ENCODE measurements around the gene IRAK3. TPM values are rescaled to one million over a fixed set of nuclear protein-coding genes. Genes with fewer than 3 reads are reported as not detected.

IRAK3 gene
- total and polyA plus RNA-seq, 5 donors from 2014 or later = 0.23 to 3.6 (median 1.4) TPM

- DNase-seq = no peak
- H3K27ac ChIP-seq (ENCODE audit: insufficient read depth, low read length, poor library complexity, severe bottlenecking) = no peak overlapping the region
- H3K4me1 ChIP-seq (ENCODE audit: control insufficient read depth, insufficient read depth, low read length, poor library complexity, severe bottlenecking) = peaks cover 11% of the 10 kb centered on the region
- no peaks in the 10 kb centered on the region for H3K27me3 Mint-ChIP-seq
- peaks cover 54% of the 10 kb centered on the region for H3K36me3 Mint-ChIP-seq
- peaks cover 0 to 9% (median 3%) of the 10 kb centered on the region in 7 donors for H3K9me3 Mint-ChIP-seq
- no peaks in the 10 kb centered on the region for H3K27me3 ChIP-seq (ENCODE audit: control insufficient read depth, insufficient read depth, low read length)
- peaks cover 0 to 4% of the 10 kb centered on the region in 2 experiments for H3K9me3 ChIP-seq (ENCODE audit: control insufficient read depth in 2 of 2, low read length in 2 of 2)
- peak overlapping the region in 1 of 4 donors; percentile 22 for H3K4me3 Mint-ChIP-seq
- H3K36me3 ChIP-seq (ENCODE audit: control insufficient read depth, insufficient read depth, low read length) = peaks cover 34% of the 10 kb centered on the region
- H3K27ac Mint-ChIP-seq = peak overlapping the region in 1 of 3 donors; percentile 15
- peaks cover 55 to 86% (median 74%) of the 10 kb centered on the region in 4 donors for H3K4me1 Mint-ChIP-seq
- no peak for ATAC-seq (ENCODE audit: low read depth in 2 of 2)
- H3K4me3 ChIP-seq (ENCODE audit: low read depth, low read length) = no peak overlapping the region
Measured at GRCh38 chr12:66162701-66163100, 26.3 kb upstream of the IRAK3 start.

GRCh38 chr12:66163289-66163688 is 25.7 kb upstream of the IRAK3 start:
- Mint-ChIP-seq H3K27ac (peak overlapping the region in 2 of 3 donors; percentile 5 to 6), H3K9me3 (peaks cover 0 to 9% (median 3%) of the 10 kb centered on the region in 7 donors), H3K27me3 (no peaks in the 10 kb centered on the region), H3K36me3 (peaks cover 54% of the 10 kb centered on the region), H3K4me3 (peak overlapping the region in 2 of 4 donors; percentile 0 to 11), H3K4me1 (peaks cover 59 to 89% (median 74%) of the 10 kb centered on the region in 4 donors)
- H3K9me3 ChIP-seq (ENCODE audit: control insufficient read depth in 2 of 2, low read length in 2 of 2) = peaks cover 0 to 4% of the 10 kb centered on the region in 2 experiments
- peaks cover 34% of the 10 kb centered on the region for H3K36me3 ChIP-seq (ENCODE audit: control insufficient read depth, insufficient read depth, low read length)
- ATAC-seq (ENCODE audit: low read depth in 2 of 2) (no peak), DNase-seq (no peak)
- no peaks in the 10 kb centered on the region for H3K27me3 ChIP-seq (ENCODE audit: control insufficient read depth, insufficient read depth, low read length)
- no peak overlapping the region for H3K4me3 ChIP-seq (ENCODE audit: low read depth, low read length)
- H3K27ac ChIP-seq (ENCODE audit: insufficient read depth, low read length, poor library complexity, severe bottlenecking) = no peak overlapping the region
- peaks cover 17% of the 10 kb centered on the region for H3K4me1 ChIP-seq (ENCODE audit: control insufficient read depth, insufficient read depth, low read length, poor library complexity, severe bottlenecking)

GRCh38 chr12:66164349-66164821 is 24.6 kb upstream of the IRAK3 start:
- Histone ChIP-seq H3K27ac (ENCODE audit: insufficient read depth, low read length, poor library complexity, severe bottlenecking) (no peak overlapping the region), H3K4me1 (ENCODE audit: control insufficient read depth, insufficient read depth, low read length, poor library complexity, severe bottlenecking) (peaks cover 23% of the 10 kb centered on the region), H3K4me3 (ENCODE audit: low read depth, low read length) (peak overlapping the region; percentile 2), H3K36me3 (ENCODE audit: control insufficient read depth, insufficient read depth, low read length) (peaks cover 28% of the 10 kb centered on the region), H3K9me3 (ENCODE audit: control insufficient read depth in 2 of 2, low read length in 2 of 2) (peaks cover 0 to 4% of the 10 kb centered on the region in 2 experiments), H3K27me3 (ENCODE audit: control insufficient read depth, insufficient read depth, low read length) (no peaks in the 10 kb centered on the region)
- H3K4me1 Mint-ChIP-seq = peaks cover 66 to 88% (median 74%) of the 10 kb centered on the region in 4 donors
- H3K4me3 Mint-ChIP-seq = peak overlapping the region; percentile 1 to 59 (median 38)
- H3K36me3 Mint-ChIP-seq = peaks cover 51% of the 10 kb centered on the region
- H3K27ac Mint-ChIP-seq = peak overlapping the region in 1 of 3 donors; percentile 5
- ATAC-seq (ENCODE audit: low read depth in 2 of 2) (no peak), DNase-seq (no peak)
- H3K9me3 Mint-ChIP-seq = peaks cover 0 to 9% (median 3%) of the 10 kb centered on the region in 7 donors
- H3K27me3 Mint-ChIP-seq = peaks cover 4% of the 10 kb centered on the region

- Mint-ChIP-seq H3K27me3 (peaks cover 4% of the 10 kb centered on the region), H3K36me3 (peaks cover 44% of the 10 kb centered on the region), H3K9me3 (peaks cover 0 to 9% (median 1%) of the 10 kb centered on the region in 7 donors), H3K4me1 (peaks cover 59 to 84% (median 66%) of the 10 kb centered on the region in 4 donors), H3K27ac (no peak overlapping the region), H3K4me3 (peak overlapping the region in 1 of 4 donors; percentile 43)
- H3K4me1 ChIP-seq (ENCODE audit: control insufficient read depth, insufficient read depth, low read length, poor library complexity, severe bottlenecking) = peaks cover 23% of the 10 kb centered on the region
- peaks cover 0 to 4% of the 10 kb centered on the region in 2 experiments for H3K9me3 ChIP-seq (ENCODE audit: control insufficient read depth in 2 of 2, low read length in 2 of 2)
- H3K4me3 ChIP-seq (ENCODE audit: low read depth, low read length) = peak overlapping the region; percentile 13
- H3K27me3 ChIP-seq (ENCODE audit: control insufficient read depth, insufficient read depth, low read length) = no peaks in the 10 kb centered on the region
- DNase-seq = no peak
- peaks cover 20% of the 10 kb centered on the region for H3K36me3 ChIP-seq (ENCODE audit: control insufficient read depth, insufficient read depth, low read length)
- no peak for ATAC-seq (ENCODE audit: low read depth in 2 of 2)
- H3K27ac ChIP-seq (ENCODE audit: insufficient read depth, low read length, poor library complexity, severe bottlenecking) = no peak overlapping the region
Measured at GRCh38 chr12:66165141-66165540, 23.9 kb upstream of the IRAK3 start.

GRCh38 chr12:66166561-66166960 is 22.5 kb upstream of the IRAK3 start:
- DNase-seq = no peak
- peaks cover 0 to 4% of the 10 kb centered on the region in 2 experiments for H3K9me3 ChIP-seq (ENCODE audit: control insufficient read depth in 2 of 2, low read length in 2 of 2)
- H3K27ac Mint-ChIP-seq = no peak overlapping the region
- H3K4me3 ChIP-seq (ENCODE audit: low read depth, low read length) = peak overlapping the region; percentile 49
- no peak overlapping the region for H3K27ac ChIP-seq (ENCODE audit: insufficient read depth, low read length, poor library complexity, severe bottlenecking)
- H3K9me3 Mint-ChIP-seq = peaks cover 0 to 9% (median 1%) of the 10 kb centered on the region in 7 donors
- peaks cover 4% of the 10 kb centered on the region for H3K27me3 Mint-ChIP-seq
- H3K27me3 ChIP-seq (ENCODE audit: control insufficient read depth, insufficient read depth, low read length) = no peaks in the 10 kb centered on the region
- H3K36me3 Mint-ChIP-seq = peaks cover 42% of the 10 kb centered on the region
- H3K4me3 Mint-ChIP-seq = peak overlapping the region; percentile 46 to 91 (median 80)
- peaks cover 27% of the 10 kb centered on the region for H3K4me1 ChIP-seq (ENCODE audit: control insufficient read depth, insufficient read depth, low read length, poor library complexity, severe bottlenecking)
- peaks cover 54 to 84% (median 63%) of the 10 kb centered on the region in 4 donors for H3K4me1 Mint-ChIP-seq
- peaks cover 11% of the 10 kb centered on the region for H3K36me3 ChIP-seq (ENCODE audit: control insufficient read depth, insufficient read depth, low read length)
- no peak for ATAC-seq (ENCODE audit: low read depth in 2 of 2)

- peaks cover 38% of the 10 kb centered on the region for H3K36me3 Mint-ChIP-seq
- H3K27ac ChIP-seq (ENCODE audit: insufficient read depth, low read length, poor library complexity, severe bottlenecking) = peak overlapping the region; percentile 96
- peaks cover 0 to 9% (median 3%) of the 10 kb centered on the region in 7 donors for H3K9me3 Mint-ChIP-seq
Measured at GRCh38 chr12:66168410-66168809, 20.6 kb upstream of the IRAK3 start.

GRCh38 chr12:66169221-66170170 is 19.5 kb upstream of the IRAK3 start, which contains the start of gene TMBIM4:
TSS of gene TMBIM4 (minus strand) at chr12:66169996. CDS start at chr12:66169951, 45 bp downstream.
- H3K4me1 ChIP-seq (ENCODE audit: control insufficient read depth, insufficient read depth, low read length, poor library complexity, severe bottlenecking) = peaks cover 21% of the 10 kb centered on the region
- peaks cover 31 to 59% (median 39%) of the 10 kb centered on the region in 4 donors for H3K4me1 Mint-ChIP-seq
- peak within 1 kb of the TSS; percentile 90 to 94 (median 93) for H3K4me3 Mint-ChIP-seq
- H3K27me3 Mint-ChIP-seq = peaks cover 8% of the 10 kb centered on the region
- peak; percentile 79 to 90 (median 87) for DNase-seq
- H3K36me3 Mint-ChIP-seq = peaks cover 29% of the 10 kb centered on the region
- H3K4me3 ChIP-seq (ENCODE audit: low read depth, low read length) = peak within 1 kb of the TSS; percentile 94
- H3K36me3 ChIP-seq (ENCODE audit: control insufficient read depth, insufficient read depth, low read length) = peaks cover 9% of the 10 kb centered on the region
- H3K27me3 ChIP-seq (ENCODE audit: control insufficient read depth, insufficient read depth, low read length) = no peaks in the 10 kb centered on the region
- ATAC-seq (ENCODE audit: low read depth in 2 of 2) = peak; percentile 77 to 82
- H3K27ac Mint-ChIP-seq = peak within 1 kb of the TSS; percentile 96 to 99 (median 98)
- peak within 1 kb of the TSS; percentile 96 for H3K27ac ChIP-seq (ENCODE audit: insufficient read depth, low read length, poor library complexity, severe bottlenecking)
- H3K9me3 ChIP-seq (ENCODE audit: control insufficient read depth in 2 of 2, low read length in 2 of 2) = peaks cover 0 to 4% of the 10 kb centered on the region in 2 experiments
- H3K9me3 Mint-ChIP-seq = peaks cover 0 to 9% (median 3%) of the 10 kb centered on the region in 7 donors

More at GRCh38 chr12:66168410-66168809, 20.6 kb upstream of the IRAK3 start:
- peak overlapping the region; percentile 94 for H3K4me3 ChIP-seq (ENCODE audit: low read depth, low read length)
- Mint-ChIP-seq H3K27me3 (peaks cover 4% of the 10 kb centered on the region), H3K27ac (peak overlapping the region in 2 of 3 donors; percentile 96 to 98), H3K4me3 (peak overlapping the region; percentile 90 to 94 (median 93)), H3K4me1 (peaks cover 40 to 70% (median 47%) of the 10 kb centered on the region in 4 donors)
- no peak for ATAC-seq (ENCODE audit: low read depth in 2 of 2)
- peaks cover 27% of the 10 kb centered on the region for H3K4me1 ChIP-seq (ENCODE audit: control insufficient read depth, insufficient read depth, low read length, poor library complexity, severe bottlenecking)
- no peaks in the 10 kb centered on the region for H3K27me3 ChIP-seq (ENCODE audit: control insufficient read depth, insufficient read depth, low read length)
- peaks cover 9% of the 10 kb centered on the region for H3K36me3 ChIP-seq (ENCODE audit: control insufficient read depth, insufficient read depth, low read length)
- DNase-seq = no peak
- peaks cover 0 to 4% of the 10 kb centered on the region in 2 experiments for H3K9me3 ChIP-seq (ENCODE audit: control insufficient read depth in 2 of 2, low read length in 2 of 2)
